ENCODE data around the gene FIGNL1.
A peak's percentile ranks its signal among the peaks of the same experiment; 100 is the strongest.
"Not testable (repeated sequence)": the region's sequence is repeated elsewhere in the genome, so short reads cannot be mapped to it uniquely, and the experiment has no call there.

FIGNL1 gene

DNA sequence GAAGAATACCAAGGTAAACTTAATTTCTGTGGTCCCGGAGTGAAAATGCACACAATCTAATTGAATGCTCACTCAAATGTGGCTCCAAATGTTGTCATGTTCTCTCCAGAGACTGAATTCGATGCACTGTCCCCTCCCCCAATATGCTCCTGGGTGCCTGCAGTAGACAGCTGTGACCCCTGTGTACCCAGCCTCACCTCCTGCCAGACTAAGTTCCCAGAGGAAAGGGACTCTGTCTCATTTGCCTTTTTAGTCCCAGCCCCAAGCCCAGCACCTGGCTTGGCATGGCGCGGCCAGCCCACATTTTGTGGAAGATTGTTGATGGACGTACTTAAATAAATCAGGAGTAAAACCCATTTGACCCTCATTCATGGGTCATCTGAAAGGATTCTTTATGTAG, 21.8 kb upstream of the FIGNL1 start:
- DNase-seq (ENCODE audit: low read depth), result no peak

DNA sequence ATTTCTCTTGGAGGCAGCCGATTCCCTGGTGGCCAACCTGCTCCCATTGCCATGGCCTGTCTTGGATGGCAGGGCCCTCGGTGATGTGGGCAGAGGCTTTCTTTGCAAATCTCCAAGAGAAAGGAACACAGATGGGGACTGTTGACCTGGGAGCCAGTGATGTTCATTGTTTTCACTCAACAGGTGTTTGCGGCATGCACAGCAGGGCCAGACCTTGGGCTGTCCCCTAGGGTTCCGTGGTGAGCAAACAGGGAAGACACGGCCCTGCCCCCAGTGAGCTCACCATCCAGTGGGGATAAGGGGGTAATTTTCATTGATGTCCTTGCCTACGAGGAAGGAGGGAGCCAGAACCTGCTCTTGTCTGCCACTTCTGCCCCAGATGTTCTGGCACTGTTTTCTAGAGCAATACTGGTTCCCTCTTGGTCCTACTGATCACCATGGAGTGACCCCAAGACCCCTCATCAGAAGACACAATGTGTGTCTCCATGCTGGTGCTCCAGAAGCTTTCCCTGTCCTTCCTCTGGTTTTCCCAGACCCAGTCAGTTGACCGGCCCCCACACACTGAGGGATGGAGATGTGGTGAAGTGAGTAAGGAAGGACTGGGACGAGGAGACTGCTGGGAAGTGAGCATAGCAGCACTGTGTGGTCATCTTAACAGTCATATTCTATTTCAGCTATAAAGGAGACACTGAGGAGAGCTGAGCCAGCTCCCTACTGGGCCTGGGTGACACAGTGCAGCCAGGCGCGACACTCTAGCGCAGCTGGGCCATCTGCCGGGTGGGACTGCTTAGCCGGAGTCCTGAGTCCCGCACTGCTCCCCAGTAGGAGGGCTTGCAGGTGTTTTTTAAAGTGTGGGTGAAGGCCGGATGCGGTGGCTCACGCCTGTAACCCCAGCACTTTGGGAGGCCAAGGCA, 20.4 kb upstream of the FIGNL1 start:
- DNase-seq (ENCODE audit: low read depth), result no peak

DNA sequence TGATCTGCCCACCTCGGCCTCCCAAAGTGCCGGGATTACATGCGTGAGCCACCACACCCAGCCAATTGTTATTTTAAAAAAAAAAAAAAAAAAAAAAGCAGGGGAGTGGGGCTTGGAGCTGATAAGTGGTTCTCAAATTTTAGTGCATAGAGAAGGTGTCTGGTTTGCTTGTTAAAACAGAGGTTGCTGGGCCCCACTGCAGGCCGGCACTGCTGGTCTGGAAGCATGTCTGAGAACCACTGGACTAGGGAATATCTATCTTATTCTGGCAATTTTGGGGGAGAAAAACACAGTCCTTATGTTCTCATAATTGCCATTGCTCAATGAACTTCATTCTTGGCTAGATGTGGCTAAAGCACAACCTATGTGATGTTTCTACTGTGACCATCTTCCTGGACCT, 19.0 kb upstream of the FIGNL1 start:
- DNase-seq (ENCODE audit: low read depth), result no peak

DNA sequence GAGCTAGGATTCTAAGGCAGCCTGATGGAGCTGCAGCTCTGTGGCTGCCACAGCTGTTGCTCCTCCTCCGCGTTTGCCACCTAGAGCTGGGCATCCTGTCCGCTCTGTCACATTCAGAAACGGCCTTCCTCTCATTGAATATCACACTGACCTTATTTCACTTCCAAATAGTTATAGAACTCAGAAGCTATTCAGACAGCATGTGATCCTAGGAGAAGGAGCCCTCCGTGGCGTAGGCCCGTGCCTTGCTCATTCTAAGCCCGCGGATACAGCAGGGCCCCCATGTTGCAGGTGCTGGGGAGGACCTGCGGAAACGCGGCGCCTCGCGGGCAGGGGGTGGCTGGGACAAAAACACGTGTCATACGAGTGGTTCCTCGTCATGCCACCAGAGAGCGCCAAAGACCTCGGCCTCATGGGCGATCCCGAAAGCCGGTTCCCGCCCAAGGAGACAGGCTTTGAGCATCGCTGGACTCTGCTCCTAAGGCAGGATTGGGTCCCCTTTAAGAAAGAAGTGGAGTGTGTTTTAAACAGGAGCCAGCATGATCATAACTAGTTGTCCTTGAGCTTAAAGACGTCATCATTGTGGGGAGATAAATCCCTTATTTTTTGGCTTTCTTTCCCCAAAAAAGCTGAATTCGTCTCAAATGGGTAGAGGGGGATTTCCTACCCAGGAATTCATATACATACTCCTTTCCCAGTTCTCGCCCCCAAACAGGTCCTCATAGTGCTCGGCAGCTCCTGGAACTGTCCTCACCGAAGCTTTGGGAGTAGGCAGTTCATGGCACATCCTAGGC, 17.9 kb upstream of the FIGNL1 start:
- DNase-seq (ENCODE audit: low read depth), result peak; percentile 68

DNA sequence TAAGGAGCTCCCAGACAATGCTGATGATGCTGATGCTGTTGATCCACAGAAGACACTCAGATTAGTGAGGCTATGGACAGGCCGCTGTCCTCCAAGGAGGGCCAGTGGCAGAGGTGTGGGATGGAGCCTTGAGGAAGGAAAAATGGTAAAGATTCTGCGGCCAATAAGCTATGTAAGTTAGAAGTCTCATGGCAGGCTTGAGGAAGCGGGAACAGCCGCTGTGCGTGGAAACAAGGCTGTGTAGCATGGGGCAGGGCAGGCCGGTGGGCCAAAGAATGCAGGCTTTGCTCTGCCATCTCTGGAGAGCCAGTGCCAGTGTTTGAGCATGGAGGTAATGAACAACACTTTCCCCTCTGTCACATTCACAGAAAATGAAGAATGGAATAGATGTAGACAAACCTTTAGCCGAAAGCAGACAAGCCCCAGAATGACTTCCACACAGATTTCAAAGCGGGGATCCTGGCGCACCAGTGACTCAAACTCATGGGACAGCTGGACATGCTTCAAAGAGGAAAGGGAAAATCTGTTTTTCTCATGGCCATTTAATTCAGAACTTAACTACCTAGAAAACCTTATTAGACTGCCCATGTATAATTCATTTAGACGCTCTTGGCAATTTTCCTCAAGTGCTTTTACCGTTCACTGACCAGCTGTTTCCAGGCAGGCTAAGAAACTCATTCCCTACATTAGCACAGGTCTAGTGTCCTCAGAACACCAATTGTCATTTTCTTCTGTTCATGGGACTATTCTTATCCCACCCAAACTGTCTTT, 16.9 kb upstream of the FIGNL1 start:
- no peak for DNase-seq (ENCODE audit: low read depth)

DNA sequence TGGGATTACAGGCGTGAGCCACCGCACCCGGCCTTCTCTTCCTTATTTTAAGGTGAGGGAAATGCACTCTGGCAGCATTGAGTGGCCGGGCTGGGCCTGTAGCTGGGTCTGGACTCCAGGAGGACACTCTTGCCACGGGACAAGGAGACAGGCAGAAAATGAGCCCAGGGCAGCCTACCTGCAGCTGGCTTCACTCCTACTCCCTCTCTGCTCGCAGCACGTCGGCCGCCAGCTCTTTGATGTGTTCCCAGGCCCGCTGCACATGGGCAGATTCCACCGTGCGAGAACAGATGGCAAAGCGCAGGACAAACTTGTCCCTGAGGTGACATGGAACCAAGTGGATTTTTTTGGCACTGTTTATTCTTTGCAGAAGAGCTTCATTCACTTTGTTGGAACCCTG, 12.9 kb upstream of the FIGNL1 start:
- DNase-seq (ENCODE audit: low read depth), result no peak

DNA sequence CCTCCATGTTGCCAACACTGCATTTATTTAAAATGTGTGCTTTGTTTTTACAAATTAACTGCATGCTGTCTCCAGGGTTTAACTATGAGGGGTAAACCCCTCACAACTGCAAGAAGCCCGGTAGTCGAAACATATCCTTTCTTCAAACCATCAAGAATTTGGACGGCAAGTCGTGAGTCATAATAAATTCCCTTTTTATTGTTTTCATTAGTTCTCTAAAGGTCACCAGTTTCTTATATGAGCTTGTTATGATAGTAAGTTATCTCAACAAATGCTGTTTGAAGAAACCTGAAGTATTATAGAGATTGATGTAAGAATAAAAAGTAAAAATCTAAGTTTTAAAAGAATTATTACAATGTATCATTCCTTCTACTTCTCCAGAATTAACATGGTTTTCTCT, 12.2 kb upstream of the FIGNL1 start:
- DNase-seq (ENCODE audit: low read depth), result no peak

DNA sequence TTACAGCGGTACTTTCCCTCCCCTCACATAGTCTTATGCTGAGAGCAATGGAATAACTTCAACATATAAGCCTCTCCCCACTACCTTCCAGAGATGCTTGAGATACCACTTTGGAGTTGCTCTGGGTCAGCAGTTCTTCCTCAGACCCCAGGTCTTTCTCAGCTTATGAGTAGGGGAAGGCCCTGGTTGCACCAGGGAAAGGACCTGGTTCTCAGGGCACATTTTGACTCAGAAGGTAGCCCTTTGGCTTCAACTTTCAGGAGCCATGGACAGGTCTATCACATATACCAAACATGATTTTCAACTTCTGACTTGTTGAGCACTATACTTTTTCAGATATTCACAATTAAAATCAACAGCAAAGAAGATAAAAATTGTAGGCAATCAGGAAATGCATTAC, 11.5 kb upstream of the FIGNL1 start:
- DNase-seq (ENCODE audit: low read depth), result no peak

DNA sequence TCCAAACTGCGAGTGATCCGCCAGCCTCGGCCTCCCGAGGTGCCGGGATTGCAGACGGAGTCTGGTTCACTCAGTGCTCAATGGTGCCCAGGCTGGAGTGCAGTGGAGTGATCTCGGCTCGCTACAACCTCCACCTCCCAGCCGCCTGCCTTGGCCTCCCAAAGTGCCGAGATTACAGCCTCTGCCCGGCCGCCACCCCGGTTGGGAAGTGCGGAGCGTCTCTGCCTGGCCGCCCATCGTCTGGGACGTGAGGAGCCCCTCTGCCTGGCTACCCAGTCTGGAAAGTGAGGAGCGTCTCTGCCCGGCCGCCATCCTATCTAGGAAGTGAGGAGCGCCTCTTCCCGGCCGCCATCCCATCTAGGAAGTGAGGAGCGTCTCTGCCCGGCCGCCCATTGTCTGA, 9.0 kb upstream of the FIGNL1 start:
- not testable (repeated sequence) for DNase-seq (ENCODE audit: low read depth)

DNA sequence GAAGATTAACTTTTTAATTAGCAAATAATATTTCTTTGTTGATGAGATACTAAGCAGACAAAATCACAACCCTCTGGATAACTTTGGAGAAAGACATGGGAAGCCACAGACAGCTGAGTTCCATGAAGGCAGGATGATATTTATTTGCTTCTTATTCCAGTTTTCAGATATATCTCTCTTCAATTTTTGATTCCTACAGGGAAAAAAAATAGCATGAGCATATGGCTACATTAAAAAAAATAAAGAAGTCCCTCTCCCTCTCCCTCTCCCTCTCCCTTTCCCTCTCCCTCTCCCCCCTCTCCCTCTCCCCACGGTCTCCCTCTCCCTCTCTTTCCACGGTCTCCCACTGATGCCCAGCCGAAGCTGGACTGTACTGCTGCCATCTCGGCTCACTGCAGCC, 8.5 kb upstream of the FIGNL1 start:
- DNase-seq (ENCODE audit: low read depth), result not testable (repeated sequence)

DNA sequence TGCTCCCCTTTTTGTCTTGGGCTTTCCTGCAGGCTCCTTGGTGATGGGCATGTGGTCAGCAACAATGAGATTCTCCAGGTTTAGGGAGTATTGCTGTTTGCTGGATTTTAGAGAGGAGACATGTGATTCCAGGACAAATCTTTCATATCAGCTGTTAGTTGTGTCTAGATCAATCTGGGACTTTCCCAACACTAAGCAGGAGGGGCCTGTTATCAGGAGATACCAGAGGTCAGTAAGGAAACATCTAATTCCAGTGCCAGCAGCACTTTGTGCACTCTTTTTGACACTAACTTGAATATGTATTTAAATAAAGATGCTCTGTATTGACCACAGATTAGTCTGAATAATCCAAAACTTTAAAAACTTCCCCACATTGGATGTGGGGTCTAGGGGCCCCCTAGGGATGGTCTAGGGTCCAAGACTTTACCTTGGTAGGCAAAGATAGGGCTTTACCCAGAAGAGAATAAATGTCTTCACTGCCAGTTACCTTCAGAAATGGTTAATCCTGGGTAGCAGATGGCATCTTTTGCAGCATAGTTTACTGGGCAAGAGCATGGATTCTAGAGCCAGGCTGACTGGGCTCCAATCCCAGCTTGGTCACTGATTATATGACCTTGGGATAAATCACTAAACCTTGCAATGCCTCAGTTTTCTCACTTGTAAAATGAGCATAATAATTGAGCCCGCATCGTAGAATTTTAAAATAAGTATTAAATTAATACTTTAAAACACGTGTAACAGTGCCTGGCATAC, 6.4 kb upstream of the FIGNL1 start:
- DNase-seq (ENCODE audit: low read depth), result no peak

DNA sequence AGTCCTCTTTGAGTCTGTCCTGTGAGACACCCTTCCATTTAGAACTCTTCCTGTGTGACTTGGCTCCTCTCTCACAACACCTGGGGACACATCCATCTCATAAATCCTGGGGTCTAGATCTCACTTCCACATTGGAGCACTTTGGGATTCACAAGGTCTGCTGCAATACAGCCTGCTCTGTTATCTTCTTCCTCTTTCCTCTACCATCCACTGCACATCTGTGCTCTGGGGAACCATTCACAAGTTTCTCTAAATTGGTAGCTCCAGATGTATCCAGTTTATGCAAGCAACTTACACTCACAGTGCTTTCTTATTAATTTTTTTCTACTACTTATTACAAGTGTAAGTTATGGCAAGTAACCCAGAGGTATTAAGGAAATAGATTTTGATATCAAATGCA, 5.5 kb upstream of the FIGNL1 start:
- DNase-seq (ENCODE audit: low read depth), result no peak

DNA sequence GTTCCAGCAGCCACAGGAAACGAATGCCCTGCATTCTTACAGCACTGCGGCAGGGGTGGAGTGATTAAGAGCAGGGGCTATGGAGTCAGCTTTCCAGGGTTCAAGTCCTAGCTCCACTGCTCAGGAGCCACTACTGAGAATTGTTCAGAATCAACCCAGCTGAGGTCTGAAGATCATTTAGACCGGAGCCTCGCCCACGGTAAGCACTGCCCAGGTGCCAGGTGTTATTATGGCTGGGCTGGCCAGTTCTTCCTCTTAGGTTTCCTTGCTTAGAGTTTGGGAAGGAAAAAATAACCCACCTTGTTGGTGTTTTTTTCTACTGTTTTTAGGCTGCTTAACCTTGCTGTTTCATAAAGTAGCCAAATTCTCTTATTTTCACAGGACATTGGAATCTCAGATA, 4.8 kb upstream of the FIGNL1 start:
- DNase-seq (ENCODE audit: low read depth), result no peak

DNA sequence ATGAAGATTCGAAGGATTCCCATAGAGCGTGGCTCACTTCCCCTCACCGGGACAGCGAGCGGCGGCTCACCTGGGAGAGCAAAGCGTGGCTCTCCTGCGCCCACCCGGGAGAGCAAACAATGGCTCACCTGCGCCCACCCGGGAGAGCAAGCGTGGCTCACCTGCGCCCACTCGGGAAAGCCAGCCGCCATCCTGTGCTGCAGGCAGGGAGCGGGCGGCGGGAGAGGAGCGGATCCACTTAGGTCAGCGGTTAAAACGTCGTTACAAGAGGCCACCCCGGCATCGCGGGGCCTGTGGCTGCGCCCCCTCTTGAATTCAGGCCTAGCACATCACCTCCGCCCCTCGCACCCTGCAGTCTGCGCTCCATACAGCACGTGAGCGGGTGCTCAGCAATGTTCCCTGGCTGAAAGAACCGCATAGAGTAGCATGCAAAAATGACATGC, 461 bp upstream of the FIGNL1 start:
- no peak for DNase-seq (ENCODE audit: low read depth)

DNA sequence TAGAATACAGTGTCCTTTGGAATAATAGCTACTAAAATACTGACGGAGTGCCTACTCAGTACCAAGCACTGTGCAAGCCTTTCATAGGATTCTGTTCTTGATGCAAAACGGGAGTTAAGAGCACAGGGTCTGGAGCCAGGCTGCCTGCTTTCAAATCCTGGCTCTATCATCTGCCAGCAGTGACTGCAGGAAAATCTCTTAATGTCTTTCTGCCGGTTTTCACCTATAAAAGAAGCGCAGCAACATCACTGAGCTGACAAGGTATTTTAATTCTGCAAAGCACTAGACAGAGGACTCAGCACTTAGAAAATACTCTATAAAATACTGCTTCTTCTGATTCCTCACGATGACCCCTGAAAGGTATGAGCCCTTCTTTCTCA, 659 bp downstream of the FIGNL1 start:
- no peak for DNase-seq (ENCODE audit: low read depth)

DNA sequence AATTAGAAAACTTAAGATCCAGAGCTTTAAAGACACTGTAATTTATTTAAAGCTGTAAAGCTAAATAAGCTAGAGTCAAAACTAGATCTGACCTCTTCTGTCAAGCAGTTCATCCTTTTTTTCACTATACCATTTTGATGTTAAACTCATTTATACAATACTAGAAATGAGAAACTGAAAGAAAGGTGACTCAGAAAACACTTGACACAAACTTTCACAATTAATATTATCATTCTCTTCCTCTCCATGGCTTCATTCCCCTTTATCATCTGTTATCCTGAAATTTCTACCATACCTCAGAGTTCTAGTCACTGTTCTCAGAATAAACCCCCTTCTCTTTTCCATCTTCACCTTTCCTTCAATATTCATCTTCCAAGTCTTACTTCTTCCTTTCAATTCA, 1.3 kb downstream of the FIGNL1 start:
- no peak for DNase-seq (ENCODE audit: low read depth)

DNA sequence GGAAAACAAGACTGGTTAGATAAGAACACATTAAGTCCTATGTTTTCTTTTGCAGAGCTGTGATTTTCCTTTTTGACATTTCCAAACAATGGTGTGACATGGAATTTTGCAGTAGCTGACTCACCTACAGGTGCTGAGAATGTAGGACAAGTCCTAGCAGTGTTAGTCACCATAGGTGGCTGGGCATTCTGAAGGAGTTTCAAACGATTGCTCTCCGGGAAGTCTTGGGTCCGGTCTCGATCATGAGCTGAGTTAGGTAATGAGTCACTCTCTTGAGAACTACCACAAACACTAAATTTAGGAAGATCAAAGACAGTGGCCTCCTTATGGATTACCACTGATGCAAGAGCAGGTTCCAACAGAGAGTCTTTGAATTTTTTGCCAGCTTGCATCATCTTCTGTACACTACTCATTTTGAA, 3.6 kb downstream of the FIGNL1 start:
- DNase-seq (ENCODE audit: low read depth), result no peak

DNA sequence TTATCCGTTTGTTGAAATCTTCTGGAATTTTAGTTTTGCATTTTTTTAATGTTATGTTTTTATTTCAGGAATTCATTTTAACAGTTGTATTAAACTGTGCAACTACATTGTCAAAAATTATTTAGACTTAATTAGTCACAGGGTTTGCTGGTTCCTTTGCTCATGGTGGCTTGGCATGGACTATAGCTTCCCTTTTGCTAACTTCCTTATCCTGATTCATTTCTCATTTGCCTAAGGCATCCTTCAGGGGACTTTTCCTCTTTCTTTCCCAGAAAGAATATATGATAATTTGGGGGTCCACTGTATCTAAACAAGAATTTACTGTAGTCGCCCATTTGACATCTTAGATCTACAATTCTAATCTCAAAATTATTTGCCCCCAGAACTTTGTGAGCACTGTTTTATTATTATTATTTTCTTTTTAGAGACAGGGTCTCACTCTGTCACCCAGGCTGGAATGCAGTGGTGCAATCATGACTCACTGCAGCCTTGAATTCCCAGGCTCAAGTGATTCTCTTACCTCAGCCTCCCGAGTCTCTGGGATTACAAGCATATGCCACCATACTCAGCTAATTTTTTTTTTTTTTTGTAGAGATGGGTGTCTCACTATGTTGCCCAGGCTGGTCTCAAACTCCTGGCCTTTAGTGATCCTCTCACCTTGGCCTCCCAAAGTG, 13.9 kb downstream of the FIGNL1 start:
- DNase-seq (ENCODE audit: low read depth), result no peak

DNA sequence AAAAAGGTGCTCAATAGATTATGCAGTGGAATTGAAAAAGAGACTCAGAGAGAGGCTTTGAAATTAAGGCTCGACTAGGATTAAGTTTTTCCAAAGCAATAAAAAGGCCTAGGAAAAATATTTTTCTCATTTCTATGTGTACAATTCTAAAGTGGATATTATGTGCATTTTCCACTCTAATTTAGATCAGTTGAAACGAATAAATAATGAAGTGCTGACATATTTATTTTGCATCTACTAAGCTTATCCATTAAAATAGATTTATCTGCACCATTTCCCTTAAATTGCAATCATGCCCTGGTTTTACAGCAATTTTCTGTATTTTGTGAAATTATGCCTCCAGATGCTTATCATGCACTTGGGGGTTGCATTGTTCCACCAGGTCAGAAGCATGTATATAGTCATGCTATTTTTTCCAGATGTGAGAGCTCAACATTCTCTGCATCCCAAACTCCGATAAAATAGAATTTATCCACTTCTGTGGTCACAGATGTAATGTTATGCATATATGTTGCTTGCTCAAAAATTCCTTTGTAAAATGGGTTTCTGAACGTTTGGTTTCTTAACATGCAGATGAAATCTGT, 18.3 kb downstream of the FIGNL1 start:
- DNase-seq (ENCODE audit: low read depth), result no peak

DNA sequence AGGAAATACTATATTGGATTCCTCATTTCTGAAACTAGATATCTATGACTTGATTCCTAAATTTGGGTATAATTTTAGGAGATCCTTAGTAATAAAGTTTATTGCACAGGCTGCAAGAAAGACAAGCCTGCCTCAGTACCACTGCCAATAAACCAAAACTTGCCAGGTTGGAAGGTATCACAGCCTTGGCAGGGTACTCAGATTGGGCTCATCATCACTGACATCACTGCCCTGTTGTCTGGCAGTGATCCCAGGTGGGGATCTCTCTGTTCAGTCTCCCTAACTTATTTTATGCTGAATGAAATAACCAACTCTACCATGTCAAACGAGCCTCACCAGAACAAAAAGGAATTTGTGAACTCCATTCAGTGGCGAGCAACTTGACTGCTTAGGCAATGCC, 18.8 kb downstream of the FIGNL1 start:
- no peak for DNase-seq (ENCODE audit: low read depth)

DNA sequence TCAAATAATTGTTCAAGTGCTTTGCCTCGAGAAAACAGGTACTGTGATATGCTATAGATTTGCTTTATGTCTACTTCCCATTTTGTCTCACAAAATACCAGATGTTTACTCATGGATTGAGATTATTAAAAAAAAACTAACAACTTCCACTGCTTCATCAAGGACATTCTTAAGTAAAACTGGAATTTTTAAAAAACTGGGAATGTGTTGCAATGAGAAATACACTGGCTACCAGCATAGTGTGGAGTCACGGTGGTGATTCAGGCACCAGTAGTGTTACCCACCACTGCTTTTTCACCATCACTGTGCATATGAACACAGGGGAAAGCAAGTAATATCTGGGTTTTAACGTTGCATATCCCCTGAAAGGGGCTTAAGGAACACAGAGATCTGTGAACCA, 21.2 kb downstream of the FIGNL1 start:
- DNase-seq (ENCODE audit: low read depth), result no peak
